OCI-LY3 (cell line): ENCODE results near the gene PODXL.
A peak's percentile ranks its signal among the peaks of the same experiment; 100 is the strongest.

Experiments used
- H2AFZ ChIP-seq: fragments of 200-600, 300-600 bp; shearing (Covaris generic); 2 replicates; pipeline ENCODE4 v1.6.0; 2014; ENCODE audit warnings: antibody characterized with exemption, low read depth, low read length
- H3K27ac ChIP-seq: fragments of 200-600, 300-600 bp; sonication (generic); 2 replicates; pipeline ENCODE4 v1.5.1; 2014; ENCODE audit warnings: mild to moderate bottlenecking, low read length, moderate library complexity, mixed read lengths
- H3K27me3 ChIP-seq: fragments of 200-600, 300-600 bp; sonication (generic); 2 replicates; pipeline ENCODE4 v1.6.1; 2014; ENCODE audit warnings: low read depth, low read length, mixed read lengths
- H3K36me3 ChIP-seq: fragments of 200-600, 300-600 bp; sonication (generic); replicated peaks from 2 replicates; pipeline ENCODE3; 2014; ENCODE audit warnings: low read depth, low read length, mixed read lengths
- H3K4me1 ChIP-seq: fragments of 300-600, 200-600 bp; sonication (generic); 2 replicates; pipeline ENCODE4 v1.6.1; 2014; ENCODE audit warnings: low read length, mixed read lengths
- H3K4me2 ChIP-seq: fragments of 200-600, 300-600 bp; sonication (generic); 2 replicates; pipeline ENCODE4 v1.6.1; 2014; ENCODE audit warnings: low read length, mixed read lengths
- H3K4me3 ChIP-seq: fragments of 300-600, 200-600 bp; sonication (generic); 2 replicates; pipeline ENCODE4 v1.5.1; 2014; ENCODE audit warnings: antibody characterized with exemption, mild to moderate bottlenecking, low read length, moderate library complexity
- H3K79me2 ChIP-seq: fragments of 300-600, 200-600 bp; shearing (Covaris generic); 2 replicates; pipeline ENCODE4 v1.6.1; 2014; ENCODE audit warnings: mild to moderate bottlenecking, low read length, mixed read lengths
- H3K9ac ChIP-seq: fragments of 300-600, 200-600 bp; shearing (Covaris generic); 2 replicates; pipeline ENCODE4 v1.6.0; 2014; ENCODE audit warnings: mild to moderate bottlenecking, low read length, moderate library complexity
- H3K9me3 ChIP-seq: fragments of 200-600, 300-600 bp; shearing (Covaris generic); 2 replicates; pipeline ENCODE4 v1.6.1; 2014; ENCODE audit warnings: low read length, mixed read lengths; ENCODE audit not compliant: insufficient read depth
- H4K20me1 ChIP-seq: fragments of 200-600, 300-600 bp; sonication (generic); 2 replicates; pipeline ENCODE4 v1.6.1; 2016; ENCODE audit warnings: low read length, mixed read lengths; ENCODE audit not compliant: insufficient read depth
- CTCF ChIP-seq: fragments of 200-600, 300-600 bp; sonication (generic); IDR thresholded peaks from 2 replicates; pipeline ENCODE4 v1.5.1; 2014; ENCODE audit warnings: antibody characterized with exemption, low read length, low read depth
- EZH2phosphoT487 ChIP-seq: fragments of 200-600 bp; shearing (Covaris generic); IDR thresholded peaks from 2 replicates; pipeline ENCODE4 v1.6.1; 2018; ENCODE audit warnings: antibody characterized with exemption, mixed run types, low read depth

PODXL gene

GRCh38 chr7:131547589-131547988 lies 8.8 kb downstream of the PODXL start:
- no peak overlapping the region for H3K4me2 ChIP-seq
- H4K20me1 ChIP-seq, result no peaks in the 10 kb centered on the region
- H3K9ac ChIP-seq, result no peak overlapping the region
- no peak overlapping the region for H3K27ac ChIP-seq
- no peaks in the 10 kb centered on the region for H3K36me3 ChIP-seq
- H3K9me3 ChIP-seq, result no peaks in the 10 kb centered on the region
- H2AFZ ChIP-seq, result no peak overlapping the region
- H3K27me3 ChIP-seq, result no peaks in the 10 kb centered on the region
- peaks cover 8% of the 10 kb centered on the region; the same call in 1 of the 2 replicates for H3K4me1 ChIP-seq
- H3K4me3 ChIP-seq, result no peak overlapping the region
- no peaks in the 10 kb centered on the region for H3K79me2 ChIP-seq
- TF ChIP-seq EZH2phosphoT487, result no peak
- TF ChIP-seq CTCF, result no peak

GRCh38 chr7:131546583-131547141 lies 9.8 kb downstream of the PODXL start:
- Histone ChIP-seq H4K20me1 (no peaks in the 10 kb centered on the region), H3K4me2 (no peak overlapping the region), H3K4me1 (peaks cover 8% of the 10 kb centered on the region; the same call in 1 of the 2 replicates), H3K9ac (no peak overlapping the region), H2AFZ (no peak overlapping the region), H3K9me3 (no peaks in the 10 kb centered on the region), H3K4me3 (no peak overlapping the region), H3K27ac (no peak overlapping the region), H3K79me2 (no peaks in the 10 kb centered on the region), H3K36me3 (no peaks in the 10 kb centered on the region), H3K27me3 (no peaks in the 10 kb centered on the region)
- TF ChIP-seq EZH2phosphoT487 (no peak), CTCF (peak; percentile 77)

GRCh38 chr7:131546126-131546525 lies 10.3 kb downstream of the PODXL start:
- no peaks in the 10 kb centered on the region for H3K27me3 ChIP-seq
- H3K36me3 ChIP-seq, result no peaks in the 10 kb centered on the region
- no peak overlapping the region for H3K4me3 ChIP-seq
- H2AFZ ChIP-seq, result no peak overlapping the region
- no peak overlapping the region for H3K27ac ChIP-seq
- H3K9ac ChIP-seq, result no peak overlapping the region
- peaks cover 8% of the 10 kb centered on the region; the same call in 1 of the 2 replicates for H3K4me1 ChIP-seq
- no peak for TF ChIP-seq CTCF
- H3K4me2 ChIP-seq, result no peak overlapping the region
- no peaks in the 10 kb centered on the region for H4K20me1 ChIP-seq
- no peaks in the 10 kb centered on the region for H3K9me3 ChIP-seq
- H3K79me2 ChIP-seq, result no peaks in the 10 kb centered on the region

- no peak overlapping the region for H3K4me3 ChIP-seq
- H4K20me1 ChIP-seq, result no peaks in the 10 kb centered on the region
- no peaks in the 10 kb centered on the region for H3K79me2 ChIP-seq
- no peak overlapping the region for H3K9ac ChIP-seq
- no peak overlapping the region for H3K4me2 ChIP-seq
- no peaks in the 10 kb centered on the region for H3K27me3 ChIP-seq
- peaks cover 8% of the 10 kb centered on the region; the same call in 1 of the 2 replicates for H3K4me1 ChIP-seq
- no peak overlapping the region for H3K27ac ChIP-seq
- H3K36me3 ChIP-seq, result no peaks in the 10 kb centered on the region
- no peaks in the 10 kb centered on the region for H3K9me3 ChIP-seq
- TF ChIP-seq CTCF, result peak; percentile 55
- no peak for TF ChIP-seq EZH2phosphoT487
- H2AFZ ChIP-seq, result peak overlapping the region; percentile 65
Observed at GRCh38 chr7:131544449-131545301, 11.8 kb downstream of the PODXL start.
